GM06990 (cell line): ENCODE measurements around the gene ALS2CL.

Source experiments
- DNase-seq: peaks from one replicate; pipeline ENCODE4 v3.0.0-alpha.2; 2011; ENCODE audit not compliant: insufficient read length; ENCODE audit errors: extremely low read depth
- H3K27me3 ChIP-seq: replicated peaks from 2 replicates; pipeline ENCODE4 v1.6.0; 2011; ENCODE audit warnings: low read length; ENCODE audit not compliant: control insufficient read depth, insufficient read depth
- H3K36me3 ChIP-seq: 2 replicates; pipeline ENCODE4 v1.5.1; 2011; ENCODE audit warnings: low read length; ENCODE audit not compliant: control insufficient read depth, insufficient read depth
- H3K4me3 ChIP-seq: replicated peaks from 2 replicates; pipeline ENCODE4 v1.5.1; 2011; ENCODE audit warnings: low read depth, mild to moderate bottlenecking, control low read depth, low read length
- CTCF ChIP-seq: IDR thresholded peaks from 2 replicates; pipeline ENCODE4 v1.5.1; 2011; ENCODE audit warnings: low read length, control low read depth, mild to moderate bottlenecking, inconsistent platforms; ENCODE audit not compliant: insufficient read depth, poor library complexity, severe bottlenecking

ALS2CL gene

GRCh38 chr3:46648096-46648495 lies 45.4 kb downstream of the ALS2CL start:
- H3K27me3 ChIP-seq = no peaks in the 10 kb centered on the region
- TF ChIP-seq CTCF = no peak
- no peaks in the 10 kb centered on the region for H3K36me3 ChIP-seq
- DNase-seq = no peak
- H3K4me3 ChIP-seq = no peak overlapping the region

GRCh38 chr3:46646700-46647099 lies 46.8 kb downstream of the ALS2CL start:
- TF ChIP-seq CTCF = no peak
- Histone ChIP-seq H3K36me3 (no peaks in the 10 kb centered on the region), H3K27me3 (no peaks in the 10 kb centered on the region), H3K4me3 (no peak overlapping the region)
- no peak for DNase-seq

- DNase-seq = no peak
Observed at GRCh38 chr3:46643701-46644100, 49.8 kb downstream of the ALS2CL start.

GRCh38 chr3:46642971-46643370 lies 50.5 kb downstream of the ALS2CL start:
- DNase-seq = no peak

More at GRCh38 chr3:46643701-46644100, 49.8 kb downstream of the ALS2CL start:
- H3K36me3 ChIP-seq = no peaks in the 10 kb centered on the region
- H3K4me3 ChIP-seq = no peak overlapping the region
- H3K27me3 ChIP-seq = no peaks in the 10 kb centered on the region; the same call in 1 of the 2 replicates
- no peak for TF ChIP-seq CTCF

GRCh38 chr3:46640927-46641326 lies 52.6 kb downstream of the ALS2CL start:
- Histone ChIP-seq H3K36me3 (no peaks in the 10 kb centered on the region), H3K4me3 (no peak overlapping the region), H3K27me3 (no peaks in the 10 kb centered on the region; the same call in 1 of the 2 replicates)
- DNase-seq = no peak
- no peak for TF ChIP-seq CTCF

More at GRCh38 chr3:46642971-46643370, 50.5 kb downstream of the ALS2CL start:
- Histone ChIP-seq H3K36me3 (no peaks in the 10 kb centered on the region), H3K4me3 (no peak overlapping the region), H3K27me3 (no peaks in the 10 kb centered on the region; the same call in 1 of the 2 replicates)
- TF ChIP-seq CTCF = no peak

GRCh38 chr3:46639221-46639620 lies 54.3 kb downstream of the ALS2CL start:
- no peak overlapping the region for H3K4me3 ChIP-seq
- DNase-seq = no peak
- no peaks in the 10 kb centered on the region for H3K36me3 ChIP-seq
- TF ChIP-seq CTCF = no peak
- no peaks in the 10 kb centered on the region; the same call in 1 of the 2 replicates for H3K27me3 ChIP-seq
